ENCODE results near the gene PARP4.

DNA sequence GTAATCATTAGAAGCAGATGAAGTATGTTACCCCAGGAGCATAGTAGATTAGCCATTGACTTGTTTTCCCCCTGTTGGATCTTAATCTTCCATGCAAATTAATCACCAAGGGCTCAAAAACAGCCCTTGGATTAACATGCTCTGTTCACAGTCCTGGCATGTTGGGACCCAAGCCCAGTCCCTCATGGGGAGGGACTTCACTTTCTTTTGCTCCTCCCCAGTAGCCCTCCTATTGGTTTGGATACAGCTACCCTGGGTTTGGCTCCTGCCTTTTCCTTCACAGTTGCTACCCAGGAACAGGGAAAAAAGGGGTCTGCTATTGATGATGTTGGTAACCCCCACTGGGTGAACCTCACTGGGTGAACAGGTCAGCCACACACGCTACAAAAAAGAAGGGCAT, 16.9 kb upstream of the PARP4 start:
- no peak for TF ChIP-seq POLR2A (IDR thresholded peaks at IDR 0.05; ENCODE audit: low read depth)
- TF ChIP-seq CTCF (IDR thresholded peaks at IDR 0.05): no peak
- TF ChIP-seq POLR2AphosphoS5 (IDR thresholded peaks at IDR 0.05): no peak

Data from esophagus muscularis mucosa (tissue), 3 donors.